ENCODE measurements around the gene RHOJ. TPM values are rescaled to one million over a fixed set of nuclear protein-coding genes. Genes with fewer than 3 reads are reported as not detected.

Gene RHOJ
- total and polyA plus RNA-seq, 2 experiments from 2014 or later: 2.1 to 3.2 TPM

GRCh38 chr14:63296060-63296563, 91.9 kb downstream of the RHOJ start:
- no peaks in the 10 kb centered on the region for H3K79me2 ChIP-seq
- no peaks in the 10 kb centered on the region for H3K36me3 ChIP-seq (replicated peaks; ENCODE audit: insufficient read depth, low read depth)
- no peaks in the 10 kb centered on the region for H3K4me1 ChIP-seq (ENCODE audit: insufficient read depth)
- H2AFZ ChIP-seq: no peak overlapping the region
- no peaks in the 10 kb centered on the region for H4K20me1 ChIP-seq (ENCODE audit: insufficient read depth, poor library complexity, severe bottlenecking)
- H3K27ac ChIP-seq: no peak overlapping the region
- no peaks in the 10 kb centered on the region for H3K9me2 ChIP-seq (replicated peaks; ENCODE audit: insufficient read depth)
- DNase-seq (ENCODE audit: low spot score): no peak
- no peak for TF ChIP-seq EZH2 (IDR thresholded peaks at IDR 0.05; ENCODE audit: borderline replicate concordance)
- TF ChIP-seq EZH2phosphoT487 (IDR thresholded peaks at IDR 0.05; ENCODE audit: low read depth, severe bottlenecking, unreplicated experiment): no peak
- no peak for TF ChIP-seq CTCF (IDR thresholded peaks at IDR 0.05; ENCODE audit: poor library complexity)
- no peaks in the 10 kb centered on the region for H3K9me3 ChIP-seq (ENCODE audit: low read depth)
- 94% methylated on average over 6 of the region's 6 CpGs for WGBS (ENCODE audit: low lambda C conversion rate, missing lambda C conversion rate)
- no peaks in the 10 kb centered on the region for H3K27me3 ChIP-seq
- no peak overlapping the region for H3K4me3 ChIP-seq
- H3K4me2 ChIP-seq: no peak overlapping the region

- TF ChIP-seq CTCF (IDR thresholded peaks at IDR 0.05; ENCODE audit: poor library complexity) (no peak), EZH2phosphoT487 (IDR thresholded peaks at IDR 0.05; ENCODE audit: low read depth, severe bottlenecking, unreplicated experiment) (no peak), EZH2 (IDR thresholded peaks at IDR 0.05; ENCODE audit: borderline replicate concordance) (no peak)
- H4K20me1 ChIP-seq (ENCODE audit: insufficient read depth, poor library complexity, severe bottlenecking): no peaks in the 10 kb centered on the region
- no peaks in the 10 kb centered on the region for H3K9me2 ChIP-seq (replicated peaks; ENCODE audit: insufficient read depth)
- H3K4me3 ChIP-seq: no peak overlapping the region
- DNase-seq (ENCODE audit: low spot score): no peak
- no peaks in the 10 kb centered on the region for H3K79me2 ChIP-seq
- no peaks in the 10 kb centered on the region for H3K4me1 ChIP-seq (ENCODE audit: insufficient read depth)
- no peaks in the 10 kb centered on the region for H3K27me3 ChIP-seq
- H2AFZ ChIP-seq: no peak overlapping the region
- no peaks in the 10 kb centered on the region for H3K9me3 ChIP-seq (ENCODE audit: low read depth)
- H3K36me3 ChIP-seq (replicated peaks; ENCODE audit: insufficient read depth, low read depth): no peaks in the 10 kb centered on the region
- H3K4me2 ChIP-seq: no peak overlapping the region
- 80% methylated on average over 4 of the region's 4 CpGs for WGBS (ENCODE audit: low lambda C conversion rate, missing lambda C conversion rate)
- H3K27ac ChIP-seq: no peak overlapping the region
Observed at GRCh38 chr14:63297372-63298063, 93.3 kb downstream of the RHOJ start.

- 79% methylated on average over 6 of the region's 6 CpGs for WGBS (ENCODE audit: low lambda C conversion rate, missing lambda C conversion rate)
Observed at GRCh38 chr14:63299351-63300110, 95.3 kb downstream of the RHOJ start.

More at GRCh38 chr14:63299351-63300110, 95.3 kb downstream of the RHOJ start:
- H3K27me3 ChIP-seq: no peaks in the 10 kb centered on the region
- TF ChIP-seq EZH2 (IDR thresholded peaks at IDR 0.05; ENCODE audit: borderline replicate concordance) (no peak), CTCF (IDR thresholded peaks at IDR 0.05; ENCODE audit: poor library complexity) (no peak), EZH2phosphoT487 (IDR thresholded peaks at IDR 0.05; ENCODE audit: low read depth, severe bottlenecking, unreplicated experiment) (no peak)
- H3K4me3 ChIP-seq: no peak overlapping the region
- no peaks in the 10 kb centered on the region for H4K20me1 ChIP-seq (ENCODE audit: insufficient read depth, poor library complexity, severe bottlenecking)
- no peak overlapping the region for H3K27ac ChIP-seq
- no peaks in the 10 kb centered on the region for H3K79me2 ChIP-seq
- H2AFZ ChIP-seq: no peak overlapping the region
- H3K9me2 ChIP-seq (replicated peaks; ENCODE audit: insufficient read depth): no peaks in the 10 kb centered on the region
- no peaks in the 10 kb centered on the region for H3K4me1 ChIP-seq (ENCODE audit: insufficient read depth)
- no peaks in the 10 kb centered on the region for H3K9me3 ChIP-seq (ENCODE audit: low read depth)
- H3K4me2 ChIP-seq: no peak overlapping the region
- no peak for DNase-seq (ENCODE audit: low spot score)
- H3K36me3 ChIP-seq (replicated peaks; ENCODE audit: insufficient read depth, low read depth): no peaks in the 10 kb centered on the region

Measured in hepatocyte (in vitro differentiated cells).